Islet precursor cell (in vitro differentiated cells): ENCODE data around the gene STXBP1.

Experiments used
- DNase-seq: peaks from one replicate; pipeline ENCODE4 v3.0.0-alpha.2; 2018

The STXBP1 gene

DNA sequence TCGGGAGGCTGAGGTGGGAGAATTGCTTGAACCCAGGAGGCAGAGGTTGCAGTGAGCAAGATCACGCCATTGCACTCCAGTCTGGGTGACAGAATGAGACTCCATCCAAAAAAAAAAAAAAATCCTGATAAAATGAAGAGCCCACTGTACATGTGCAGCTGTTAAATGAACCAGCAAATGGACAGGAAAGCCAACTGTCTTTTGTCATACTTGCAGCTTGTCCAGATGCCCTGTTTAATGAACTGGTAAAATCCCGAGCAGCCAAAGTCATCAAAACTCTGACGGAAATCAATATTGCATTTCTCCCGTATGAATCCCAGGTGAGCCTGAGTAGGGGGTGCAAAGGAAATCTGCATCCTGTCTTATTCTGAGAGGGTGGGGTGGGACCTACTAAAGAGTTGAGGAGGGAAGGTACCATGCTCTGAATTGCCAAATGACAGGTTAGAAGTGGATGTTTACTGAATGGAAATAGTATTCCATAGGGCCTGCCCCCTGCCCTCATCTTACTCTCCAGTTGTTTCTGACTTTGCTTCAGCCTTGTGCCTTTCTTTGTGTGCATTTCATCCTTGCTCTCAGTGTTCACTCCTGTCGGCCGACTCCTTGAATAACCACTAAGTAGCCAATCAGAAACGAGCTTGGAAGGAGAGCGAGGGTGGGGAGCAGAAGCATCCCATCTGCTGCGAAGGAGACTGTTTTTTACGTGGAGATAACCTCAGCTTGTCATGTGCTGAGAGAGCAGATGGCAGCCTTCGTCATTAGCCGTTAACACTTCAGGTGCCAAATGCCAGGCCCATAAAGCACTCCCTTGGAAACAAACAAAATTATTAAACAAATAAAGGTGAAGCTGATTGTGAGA lies 49.0 kb downstream of the STXBP1 start:
- DNase-seq, result no peak

DNA sequence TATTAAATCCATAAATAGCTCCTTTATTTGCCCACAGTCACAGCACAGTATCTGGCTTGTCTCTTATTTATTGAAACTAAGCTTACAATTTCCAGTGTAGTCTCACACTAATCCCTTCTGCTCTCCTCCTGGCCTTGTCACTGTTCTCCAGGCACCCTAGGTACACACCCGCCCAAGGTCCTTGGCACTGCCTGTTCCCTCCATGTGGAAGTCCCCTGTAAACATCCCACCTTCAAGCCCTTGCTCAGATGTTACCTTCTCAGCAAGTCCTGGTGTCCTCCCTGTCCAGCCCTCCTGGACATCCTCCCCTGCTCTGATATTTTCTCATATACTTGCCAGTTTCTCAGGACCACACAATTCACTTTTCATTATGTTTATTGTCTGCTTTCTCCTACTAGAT lies 50.5 kb downstream of the STXBP1 start:
- DNase-seq, result no peak

DNA sequence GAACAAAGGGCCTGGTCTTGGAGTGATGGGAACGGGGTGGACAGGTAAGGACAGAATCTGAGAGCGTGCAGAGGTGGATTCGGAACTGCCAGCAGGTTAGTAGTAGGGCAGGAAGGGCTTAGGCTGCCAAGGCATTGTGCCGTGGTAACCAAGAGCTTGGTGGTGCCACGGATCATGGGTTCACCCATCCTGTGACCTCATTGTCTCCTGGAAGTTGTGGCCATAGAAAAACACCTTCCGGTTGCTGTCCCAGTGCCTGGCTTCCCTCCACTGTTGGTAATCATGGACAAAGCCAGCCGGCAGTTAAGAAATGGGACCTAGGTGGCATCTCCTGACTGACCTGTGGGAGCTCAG lies 52.2 kb downstream of the STXBP1 start:
- DNase-seq, result no peak

DNA sequence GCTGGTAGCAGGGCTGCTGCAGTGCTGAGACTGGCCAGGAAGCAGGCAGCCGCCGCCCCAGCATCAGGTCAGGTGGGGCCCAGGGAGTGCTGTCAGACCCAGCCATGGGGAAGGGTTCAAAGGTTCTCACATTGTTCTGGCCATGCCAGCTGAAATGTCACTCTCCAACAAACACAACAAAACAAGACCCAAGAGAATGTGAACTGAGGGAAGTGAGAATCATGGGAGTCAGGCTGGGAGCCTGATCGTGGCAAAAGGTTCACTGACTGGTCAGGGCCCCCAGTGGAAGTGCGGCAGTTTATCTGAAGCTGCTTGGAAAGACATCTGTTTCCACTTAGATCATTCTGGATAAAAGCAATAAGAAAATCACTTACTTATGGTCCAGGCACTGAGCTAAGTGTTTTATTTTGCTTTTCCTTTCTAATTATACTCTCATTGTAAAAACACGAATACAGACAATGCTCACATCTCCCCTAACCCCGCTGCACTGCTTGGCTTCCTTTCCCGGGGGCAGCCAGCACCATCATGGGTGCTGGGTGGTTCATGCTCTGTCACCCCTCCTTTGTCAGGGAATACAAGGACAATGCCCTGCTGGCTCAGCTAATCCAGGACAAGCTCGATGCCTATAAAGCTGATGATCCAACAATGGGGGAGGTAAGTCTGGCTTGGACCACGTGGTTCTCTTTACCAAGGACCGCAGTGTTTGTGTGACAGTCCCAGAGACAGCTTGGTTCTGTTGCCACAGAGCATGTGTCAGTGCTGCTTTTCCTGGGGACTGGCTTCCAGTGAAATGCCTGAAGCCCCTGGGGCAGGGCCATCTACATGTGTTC lies 52.8 kb downstream of the STXBP1 start:
- DNase-seq, result no peak

DNA sequence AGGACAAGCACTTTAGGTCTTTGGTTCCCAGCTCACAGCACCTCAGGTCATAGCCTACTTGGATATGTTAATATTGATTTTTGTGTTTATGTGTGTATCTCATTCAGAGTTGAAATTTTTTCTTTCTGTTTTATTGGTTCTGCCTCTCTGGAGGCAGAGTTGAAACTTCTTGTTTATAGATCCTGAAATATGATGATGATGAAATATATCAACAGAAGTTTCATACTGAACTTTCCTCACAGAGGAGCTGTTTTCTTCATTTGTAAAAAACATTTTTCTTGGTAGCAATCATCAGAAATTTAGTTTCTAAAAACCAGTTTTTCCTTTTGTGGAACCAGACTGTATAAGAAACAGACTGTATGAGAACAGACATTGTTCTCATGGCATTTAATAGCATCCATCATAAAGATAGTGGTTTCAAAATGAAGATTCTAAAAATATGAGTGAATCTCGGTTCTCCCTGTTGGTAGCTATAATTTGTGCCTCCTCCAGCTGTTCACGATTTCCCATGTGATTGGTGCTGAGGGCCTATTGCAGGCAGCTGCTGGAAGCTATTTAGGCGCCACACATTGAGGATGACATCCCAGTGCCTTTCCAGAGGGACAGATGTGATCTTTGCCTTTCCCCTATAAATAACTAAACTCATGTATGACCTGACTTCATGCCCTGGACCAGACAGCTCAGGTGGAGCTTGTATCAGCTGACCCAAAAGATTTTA lies 55.2 kb downstream of the STXBP1 start:
- no peak for DNase-seq

DNA sequence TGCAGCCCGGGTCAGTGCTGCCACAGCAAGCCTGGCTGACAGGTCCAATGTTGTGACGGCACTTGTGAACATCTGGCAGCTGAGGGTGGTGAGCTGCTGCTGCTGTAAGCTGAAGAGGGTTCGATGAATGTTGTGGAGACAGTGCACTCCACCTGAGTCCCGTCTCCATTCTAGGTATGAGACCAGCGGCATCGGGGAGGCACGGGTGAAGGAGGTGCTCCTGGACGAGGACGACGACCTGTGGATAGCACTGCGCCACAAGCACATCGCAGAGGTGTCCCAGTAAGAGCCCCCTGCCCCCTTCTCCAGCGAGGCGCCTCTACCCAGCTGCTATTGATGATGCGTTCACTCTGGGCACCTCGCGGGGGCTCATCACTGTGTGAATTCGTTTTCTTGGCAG lies 55.8 kb downstream of the STXBP1 start:
- no peak for DNase-seq

DNA sequence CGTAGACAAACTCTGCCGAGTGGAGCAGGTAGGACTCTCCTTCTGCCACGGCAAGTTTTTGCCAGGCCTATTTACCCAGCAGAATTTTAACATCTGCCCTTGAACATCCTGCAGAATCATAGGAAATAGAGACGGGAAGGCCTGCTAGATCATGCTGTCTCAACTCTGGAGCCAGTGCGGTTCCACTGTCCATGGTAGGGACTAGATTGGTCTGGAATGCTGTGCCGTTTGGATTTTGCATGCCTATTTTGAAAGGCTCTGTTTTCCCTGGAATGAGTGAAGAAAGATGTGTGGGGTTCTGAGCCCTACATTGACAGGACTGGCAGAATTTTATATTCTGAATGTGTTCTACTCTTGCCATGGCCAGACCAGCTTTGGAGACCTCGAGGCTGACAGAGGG lies 61.2 kb downstream of the STXBP1 start:
- DNase-seq, result no peak

DNA sequence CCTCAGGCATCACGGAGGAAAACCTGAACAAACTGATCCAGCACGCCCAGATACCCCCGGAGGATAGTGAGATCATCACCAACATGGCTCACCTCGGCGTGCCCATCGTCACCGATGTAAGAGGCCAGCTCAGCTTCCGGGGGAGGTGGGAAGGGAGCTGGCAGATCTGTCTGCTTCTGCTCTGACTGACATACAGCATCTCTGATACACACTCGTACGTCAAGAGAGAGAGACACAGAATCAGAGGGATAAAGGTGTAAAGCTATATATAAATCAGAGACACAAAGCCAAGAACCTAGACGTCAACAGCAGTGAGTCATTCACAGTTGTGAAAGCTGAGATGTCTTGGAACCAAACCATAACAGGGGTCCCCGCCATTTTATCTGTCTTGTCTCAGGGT lies 64.6 kb downstream of the STXBP1 start:
- DNase-seq, result no peak

DNA sequence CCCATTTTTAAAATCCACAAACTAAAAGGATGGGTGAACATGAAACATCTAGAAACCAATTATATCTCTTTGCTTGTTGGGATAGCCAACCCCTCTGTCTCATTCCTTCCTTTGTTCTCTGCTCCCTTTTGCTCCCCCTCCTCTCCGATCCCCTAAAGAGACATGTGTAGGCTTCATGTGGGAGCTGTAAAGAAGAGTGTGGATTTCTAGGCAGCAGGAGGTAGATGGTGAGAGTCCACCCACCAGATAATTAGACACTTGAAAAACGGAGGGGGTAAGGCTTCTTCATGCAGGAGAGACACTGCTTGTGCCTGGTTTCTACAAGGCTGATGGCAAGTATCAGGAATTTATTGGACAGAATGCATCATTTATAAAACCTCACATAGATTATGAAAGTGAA lies 67.4 kb downstream of the STXBP1 start:
- no peak for DNase-seq

DNA sequence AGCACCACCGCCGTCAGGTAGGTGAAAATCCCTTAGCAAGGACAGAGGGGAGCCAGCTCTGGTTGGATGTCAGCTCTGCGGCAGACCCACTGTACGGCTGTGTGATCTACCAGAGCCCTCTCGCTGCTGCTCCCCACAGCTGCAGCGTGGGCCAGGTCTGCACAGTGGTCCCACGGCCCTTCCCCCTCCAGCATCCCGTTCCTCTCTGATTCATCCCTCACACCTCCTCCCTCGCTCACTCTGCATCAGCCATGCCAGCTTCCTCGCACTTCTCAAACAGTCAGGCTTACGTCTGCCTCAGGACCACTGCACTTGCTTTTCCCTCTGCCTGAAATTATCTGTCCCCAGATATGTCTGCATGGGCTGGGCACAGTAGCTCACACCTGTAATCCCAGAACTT lies 68.1 kb downstream of the STXBP1 start:
- no peak for DNase-seq

DNA sequence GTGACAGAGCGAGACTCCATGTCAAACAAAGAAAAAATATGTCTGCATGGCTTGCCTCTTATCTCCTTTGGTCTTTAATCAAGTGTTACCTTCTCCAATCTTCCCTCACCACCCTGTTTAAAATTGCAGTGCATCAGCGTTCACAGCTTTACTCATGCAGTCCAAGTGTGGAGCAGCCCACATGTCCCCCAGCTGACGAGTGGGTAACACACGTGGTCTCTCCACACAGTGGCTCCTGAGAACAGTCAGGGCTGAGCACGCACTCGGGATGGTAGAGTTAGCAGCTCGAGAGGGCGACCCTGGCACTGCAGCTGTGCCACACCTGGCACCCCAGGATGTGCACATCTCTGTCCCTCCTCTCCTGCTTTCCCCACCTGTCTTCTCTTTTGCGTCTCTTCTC lies 68.8 kb downstream of the STXBP1 start:
- DNase-seq, result no peak

DNA sequence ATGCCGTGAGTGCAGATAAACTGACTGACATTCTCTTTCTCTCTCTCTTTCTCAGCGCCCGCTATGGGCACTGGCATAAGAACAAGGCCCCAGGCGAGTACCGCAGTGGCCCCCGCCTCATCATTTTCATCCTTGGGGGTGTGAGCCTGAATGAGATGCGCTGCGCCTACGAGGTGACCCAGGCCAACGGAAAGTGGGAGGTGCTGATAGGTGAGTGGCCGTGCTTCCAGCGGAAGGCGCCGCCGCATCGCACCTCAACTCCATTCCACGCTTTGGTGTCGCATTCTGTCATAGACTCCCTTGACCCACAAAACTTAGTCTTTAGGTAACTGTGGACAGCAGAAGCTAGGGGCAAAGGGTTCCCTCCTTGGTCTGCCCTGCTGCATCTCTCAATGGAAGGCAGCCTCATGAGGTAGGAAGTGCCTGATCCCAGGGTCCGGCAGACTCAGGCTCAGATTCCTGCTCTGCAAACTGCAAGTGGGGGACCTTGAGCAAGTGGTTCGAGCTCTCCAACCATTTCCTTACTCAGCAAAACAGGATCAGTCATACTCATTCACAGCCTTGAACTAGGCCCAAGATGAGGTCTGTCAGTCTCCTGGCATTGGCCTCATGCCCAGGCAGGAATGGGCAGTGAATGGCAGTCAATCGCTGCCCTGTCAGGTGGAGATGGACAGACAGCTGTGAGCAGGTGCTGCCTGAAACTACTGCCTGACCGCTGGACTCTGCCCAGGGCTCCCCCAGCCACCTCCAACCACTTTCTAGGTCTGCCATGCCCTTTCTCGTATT lies 70.5 kb downstream of the STXBP1 start:
- DNase-seq, result no peak

DNA sequence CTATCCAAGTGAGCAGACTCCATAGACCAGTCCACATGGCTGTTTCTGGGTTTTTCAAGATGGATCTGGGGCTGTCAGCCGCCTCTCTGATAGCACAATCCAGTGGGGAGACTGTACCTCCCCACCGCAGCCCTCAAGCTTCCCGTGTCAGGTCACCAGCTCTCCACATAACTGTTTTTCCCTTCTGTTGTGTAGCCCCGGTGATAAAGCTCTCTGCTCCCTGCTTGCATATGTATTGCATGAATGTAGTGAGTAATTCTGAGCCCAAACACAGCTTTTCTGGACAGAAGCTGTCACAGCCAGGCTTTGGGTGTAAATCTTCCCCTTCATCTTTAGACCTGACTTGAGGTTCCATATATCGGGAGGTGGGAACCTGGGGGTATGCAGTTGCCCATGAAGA lies 71.6 kb downstream of the STXBP1 start:
- DNase-seq, result no peak

DNA sequence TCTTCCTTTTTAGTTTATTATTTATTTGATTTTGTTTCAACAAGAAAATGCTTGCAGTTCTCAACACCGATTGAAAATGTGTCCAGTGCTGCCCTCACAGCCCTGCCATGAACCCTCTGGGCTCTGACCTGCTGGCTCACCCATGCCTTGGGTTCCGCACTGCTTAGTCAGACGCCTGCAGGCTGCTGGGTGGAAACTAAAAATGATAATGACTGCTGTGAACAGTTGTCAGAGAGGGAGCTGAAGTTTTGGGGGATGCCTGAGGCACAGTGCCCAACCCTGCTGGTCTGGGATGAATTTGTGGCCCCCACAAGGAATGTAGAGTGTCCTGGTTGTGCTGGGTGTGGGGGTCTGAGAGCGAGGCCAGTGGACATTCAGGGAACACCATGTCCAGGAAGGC lies 72.5 kb downstream of the STXBP1 start:
- DNase-seq, result peak; percentile 96

DNA sequence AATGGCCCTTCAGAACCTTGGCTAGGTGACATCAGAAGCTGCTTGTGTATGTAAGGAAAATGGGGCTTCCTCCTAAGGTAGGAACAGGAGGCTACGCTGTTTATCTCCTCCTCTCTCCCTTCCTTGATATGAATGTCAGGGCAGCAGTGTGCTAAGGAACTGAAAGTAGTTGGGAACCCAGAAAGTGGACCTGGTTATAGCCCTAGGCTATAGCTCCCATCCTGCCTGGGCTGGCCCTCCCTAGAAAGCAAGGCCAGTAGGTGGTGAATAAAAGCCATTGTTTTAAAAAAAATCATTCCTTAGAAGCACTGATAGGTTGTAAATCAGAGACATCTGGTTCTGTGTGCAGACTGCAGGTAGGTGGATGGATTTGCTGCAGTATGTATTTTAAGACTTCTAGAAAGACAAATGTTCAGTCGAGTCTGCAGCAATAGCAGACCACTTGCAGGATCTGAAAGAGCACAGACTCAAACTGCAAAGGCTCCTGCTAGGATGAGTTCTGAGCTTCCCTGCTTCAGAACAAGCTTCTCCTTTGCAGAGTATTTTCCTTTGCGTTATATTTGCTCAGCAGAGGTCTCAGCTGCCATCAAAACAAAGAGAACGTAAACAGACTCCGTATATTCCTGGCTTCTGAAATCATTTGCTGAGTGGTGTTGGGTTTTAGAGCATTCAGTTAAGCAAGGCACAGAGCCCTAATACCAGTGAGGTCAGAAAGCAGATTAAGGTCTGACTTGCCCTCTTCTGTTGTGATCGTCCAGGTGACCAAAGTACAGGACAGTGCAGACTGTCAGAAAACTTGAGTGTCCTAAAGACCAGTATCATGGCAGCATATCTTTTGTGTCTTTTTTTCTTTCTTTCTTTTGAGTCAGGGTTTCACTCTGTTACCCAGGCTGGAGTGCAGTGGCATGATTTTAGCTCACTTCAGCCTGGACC lies 74.7 kb downstream of the STXBP1 start:
- DNase-seq, result peak; percentile 72

DNA sequence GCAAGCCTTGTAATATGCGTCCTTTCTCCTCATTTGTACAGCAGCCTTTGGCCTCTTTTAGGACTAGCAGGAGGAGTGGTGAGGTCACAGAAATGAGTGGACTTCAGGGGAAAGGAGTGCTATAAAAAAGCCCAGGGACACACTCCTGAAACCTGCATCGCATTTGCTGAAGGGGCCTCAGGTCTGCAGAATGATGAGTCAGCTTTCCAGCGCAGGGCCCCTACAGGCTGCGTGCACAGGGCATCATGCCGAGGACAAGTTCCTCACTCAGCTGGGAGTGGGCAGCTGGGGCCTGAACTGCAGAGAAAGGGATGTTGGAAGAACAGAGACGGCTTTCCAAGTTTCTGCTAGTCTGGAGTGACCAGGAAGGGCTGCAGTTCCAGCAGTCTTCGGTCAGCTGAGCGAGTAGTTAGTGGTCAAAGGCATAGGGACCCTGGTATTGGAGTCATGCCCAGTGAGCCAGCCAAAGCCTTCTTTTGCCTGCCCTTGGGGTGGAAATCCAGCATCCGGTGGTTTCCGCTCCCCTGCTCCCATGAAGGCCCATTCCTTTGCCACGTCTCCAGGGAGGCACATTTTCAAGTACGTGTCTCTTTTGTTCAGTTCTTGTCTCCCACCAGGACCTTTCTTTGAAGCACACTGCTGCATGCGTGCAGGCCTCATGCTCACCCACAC lies 77.4 kb downstream of the STXBP1 start:
- DNase-seq, result no peak

DNA sequence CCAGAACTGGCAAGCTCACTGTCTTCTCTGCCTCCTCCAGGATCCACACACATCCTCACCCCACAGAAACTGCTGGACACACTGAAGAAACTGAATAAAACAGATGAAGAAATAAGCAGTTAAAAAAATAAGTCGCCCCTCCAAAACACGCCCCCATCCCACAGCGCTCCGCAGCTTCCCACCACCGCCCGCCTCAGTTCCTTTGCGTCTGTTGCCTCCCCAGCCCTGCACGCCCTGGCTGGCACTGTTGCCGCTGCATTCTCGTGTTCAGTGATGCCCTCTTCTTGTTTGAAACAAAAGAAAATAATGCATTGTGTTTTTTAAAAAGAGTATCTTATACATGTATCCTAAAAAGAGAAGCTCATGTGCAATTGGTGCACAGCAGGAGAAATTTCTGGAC lies 78.7 kb downstream of the STXBP1 start:
- no peak for DNase-seq

DNA sequence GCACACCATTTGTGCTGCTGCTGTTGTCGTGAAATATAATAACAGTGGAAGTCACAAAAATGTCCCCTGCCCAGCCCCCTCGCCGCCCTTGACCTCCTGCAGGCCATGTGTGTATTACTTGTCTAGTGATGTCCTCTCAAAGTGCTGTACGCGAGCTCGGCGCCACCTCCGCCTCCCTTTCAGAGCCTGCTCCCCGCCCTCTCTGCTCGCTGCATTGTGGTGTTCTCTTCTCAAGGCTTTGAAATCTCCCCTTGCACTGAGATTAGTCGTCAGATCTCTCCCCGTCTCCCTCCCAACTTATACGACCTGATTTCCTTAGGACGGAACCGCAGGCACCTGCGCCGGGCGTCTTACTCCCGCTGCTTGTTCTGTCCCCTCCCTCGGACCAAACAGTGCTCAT lies 80.0 kb downstream of the STXBP1 start:
- no peak for DNase-seq

DNA sequence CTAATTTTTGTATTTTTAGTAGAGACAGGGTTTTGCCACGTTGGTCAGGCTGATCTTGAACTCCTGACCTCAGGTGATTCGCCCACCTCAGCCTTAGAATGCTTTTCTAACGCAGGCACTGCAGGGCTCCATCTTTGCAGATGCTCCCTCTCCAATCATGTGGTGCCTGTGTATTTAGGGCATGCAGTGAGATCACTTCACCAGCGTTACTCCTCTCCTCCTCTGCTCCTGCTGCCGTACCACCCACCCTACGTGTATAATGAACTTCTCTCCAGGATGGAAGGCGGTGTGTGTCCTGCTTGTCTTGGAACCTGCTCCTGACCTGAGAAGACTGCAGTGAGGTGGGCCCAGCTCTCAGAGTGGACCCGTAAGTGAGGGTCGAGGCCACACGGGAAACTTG lies 81.1 kb downstream of the STXBP1 start:
- no peak for DNase-seq

DNA sequence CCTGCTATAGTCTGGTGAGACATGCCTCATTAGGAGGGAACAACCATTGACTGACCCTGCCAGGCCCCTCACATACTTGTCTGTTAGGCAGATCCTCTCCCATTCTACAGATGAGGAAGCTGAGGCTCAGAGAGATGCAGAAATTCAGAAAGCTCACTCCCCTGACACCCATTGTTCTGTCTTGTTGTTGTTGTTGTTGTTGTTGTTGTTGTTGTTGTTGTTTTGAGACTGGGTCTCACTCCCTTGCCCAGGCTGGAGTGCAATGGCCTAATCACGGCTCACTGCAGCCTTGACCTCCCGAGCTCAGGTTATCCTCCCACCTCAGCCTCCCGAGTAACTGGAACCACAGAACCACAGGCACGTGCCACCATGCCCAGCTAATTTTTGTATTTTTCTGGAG lies 81.6 kb downstream of the STXBP1 start:
- no peak for DNase-seq
